Activated T-helper 1 cell treated with Interleukin-2 at 50 U/mL for 16 hours (primary cell): Measurements from ENCODE around the gene BHLHE41.

Source experiments
- DNase-seq: peaks from one replicate; pipeline ENCODE4 v3.0.0-alpha.2; 2020; ENCODE audit warnings: low read depth

BHLHE41 gene

DNA sequence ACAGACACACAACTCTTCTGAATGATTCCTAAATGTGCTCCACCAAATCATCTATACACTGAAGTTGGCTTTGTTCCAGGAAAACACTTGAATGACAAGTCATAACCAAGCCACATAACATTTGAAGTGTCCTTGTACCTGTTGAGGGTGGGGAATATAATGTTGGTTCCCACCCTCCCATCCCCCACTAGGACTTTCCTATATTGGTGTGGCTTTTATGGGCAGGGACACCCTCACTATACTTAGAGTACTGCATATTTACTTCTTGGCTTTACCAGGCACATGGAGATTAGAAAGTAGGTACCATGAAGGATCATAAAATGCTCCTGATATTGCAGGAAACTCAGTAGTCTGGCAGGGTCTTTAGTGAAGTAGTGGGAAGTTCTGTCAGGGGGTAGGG is 9.7 kb upstream of the BHLHE41 start:
- no peak for DNase-seq

DNA sequence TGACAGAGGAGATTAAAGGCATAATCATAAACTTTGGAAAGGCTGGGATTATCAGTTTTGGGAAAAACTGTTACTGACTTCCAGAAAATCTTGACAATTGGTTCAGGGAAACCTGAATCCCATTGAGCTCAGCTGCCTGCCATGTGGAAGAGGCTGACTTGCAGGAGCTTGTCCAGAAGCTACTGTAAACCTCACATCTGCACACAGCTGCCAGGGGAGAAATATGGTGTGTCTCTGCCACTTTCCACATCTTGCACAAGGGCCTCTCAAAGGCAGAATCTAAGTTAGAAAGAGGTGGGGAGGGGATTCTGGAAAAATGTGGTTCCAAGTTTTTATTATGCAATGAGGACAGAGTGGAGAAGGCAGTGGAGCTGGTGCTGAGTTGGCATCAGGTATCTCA is 8.7 kb upstream of the BHLHE41 start:
- no peak for DNase-seq

- DNase-seq = no peak
Measured at GRCh38 chr12:26132866-26133265, 8.0 kb upstream of the BHLHE41 start.

DNA sequence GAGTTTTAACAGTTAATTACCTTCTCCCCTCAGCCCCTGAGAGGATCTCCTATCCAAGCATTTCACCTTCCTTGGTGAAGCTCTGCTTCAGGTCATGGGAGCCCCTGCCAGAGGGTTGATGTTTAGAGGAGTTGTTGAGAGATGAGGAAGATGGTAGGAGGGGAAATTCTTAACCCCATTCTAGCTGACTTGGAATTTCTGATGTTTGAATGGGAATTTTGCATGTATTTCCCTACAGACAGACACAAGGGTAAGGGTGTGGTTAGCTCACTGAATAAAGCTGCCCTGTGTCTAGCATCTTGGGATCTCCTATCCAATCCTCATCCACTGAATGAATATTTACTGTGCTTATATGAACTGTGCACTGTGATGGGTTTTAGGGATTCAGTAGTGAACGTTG is 7.1 kb upstream of the BHLHE41 start:
- no peak for DNase-seq

DNA sequence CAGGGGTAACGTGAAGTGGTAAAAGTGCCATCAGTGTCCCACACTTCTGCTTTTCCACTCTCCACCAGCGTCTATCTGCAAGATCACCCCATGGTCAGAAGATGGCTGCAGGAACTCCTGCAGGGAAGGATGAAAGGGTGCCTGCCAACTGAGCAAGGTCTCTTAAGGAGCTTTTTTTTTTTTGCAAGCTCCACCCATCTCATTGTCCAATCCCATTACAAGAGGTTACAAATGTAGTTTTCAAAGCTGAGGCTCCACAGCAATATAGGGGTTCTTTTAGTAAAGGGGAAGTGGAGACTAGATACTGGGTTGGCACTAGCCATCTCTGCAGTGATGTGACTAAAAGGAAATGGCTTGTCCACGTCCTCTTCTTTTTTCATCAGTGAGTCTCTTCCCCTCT is 5.9 kb upstream of the BHLHE41 start:
- no peak for DNase-seq

GRCh38 chr12:26128168-26128567 is 3.3 kb upstream of the BHLHE41 start:
- no peak for DNase-seq

GRCh38 chr12:26127404-26127803 is 2.6 kb upstream of the BHLHE41 start:
- DNase-seq = no peak

DNA sequence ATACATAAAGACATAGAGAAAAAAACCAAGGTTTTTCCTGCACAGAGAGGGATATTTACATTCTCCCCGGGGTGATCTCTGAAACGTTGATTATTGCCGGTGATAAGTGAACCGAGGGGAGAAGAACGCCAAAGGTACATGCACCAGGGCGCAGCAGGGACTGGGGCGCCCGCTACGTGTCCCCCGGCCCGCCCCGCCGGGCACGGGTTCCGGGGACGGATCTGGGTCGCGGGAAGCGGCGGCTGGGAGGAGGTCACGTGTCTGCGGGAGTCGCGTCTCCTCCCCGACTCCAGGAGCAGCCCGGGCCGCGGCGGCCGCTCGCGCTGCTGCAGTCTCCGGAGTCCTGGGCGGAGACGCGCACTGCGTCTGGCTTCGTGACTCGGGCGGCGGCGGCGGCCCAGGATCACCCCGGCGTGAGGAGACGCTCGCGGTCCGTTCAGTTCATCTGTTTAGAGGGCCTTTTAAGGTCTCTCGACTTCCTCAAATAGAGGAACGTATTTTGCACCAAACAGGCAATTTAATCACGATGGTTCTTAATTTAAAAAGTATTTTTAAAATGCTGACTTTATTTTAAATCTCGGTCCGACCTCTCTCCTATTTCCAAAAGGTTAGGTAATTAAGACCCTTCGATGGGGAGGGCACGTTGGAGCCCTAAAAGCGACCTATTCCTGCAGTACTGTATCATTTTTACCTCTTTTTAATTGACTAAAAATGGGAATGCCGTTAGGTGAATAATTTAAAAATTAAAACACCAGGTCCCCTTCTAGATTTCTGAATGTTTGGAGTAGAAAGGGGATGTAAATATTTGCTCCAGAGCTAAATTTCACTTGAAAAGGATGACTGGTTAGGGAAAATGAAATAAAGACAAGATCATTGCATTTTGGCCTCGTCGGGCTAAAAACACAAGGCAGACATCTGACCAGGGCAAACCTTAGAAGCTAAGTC is 1.8 kb upstream of the BHLHE41 start:
- DNase-seq = no peak

GRCh38 chr12:26125400-26126339 is 833 bp upstream of the BHLHE41 start:
- DNase-seq = no peak

GRCh38 chr12:26123482-26123980 is 1.3 kb downstream of the BHLHE41 start:
- DNase-seq = no peak

GRCh38 chr12:26122681-26123481 is 2.0 kb downstream of the BHLHE41 start:
- no peak for DNase-seq

DNA sequence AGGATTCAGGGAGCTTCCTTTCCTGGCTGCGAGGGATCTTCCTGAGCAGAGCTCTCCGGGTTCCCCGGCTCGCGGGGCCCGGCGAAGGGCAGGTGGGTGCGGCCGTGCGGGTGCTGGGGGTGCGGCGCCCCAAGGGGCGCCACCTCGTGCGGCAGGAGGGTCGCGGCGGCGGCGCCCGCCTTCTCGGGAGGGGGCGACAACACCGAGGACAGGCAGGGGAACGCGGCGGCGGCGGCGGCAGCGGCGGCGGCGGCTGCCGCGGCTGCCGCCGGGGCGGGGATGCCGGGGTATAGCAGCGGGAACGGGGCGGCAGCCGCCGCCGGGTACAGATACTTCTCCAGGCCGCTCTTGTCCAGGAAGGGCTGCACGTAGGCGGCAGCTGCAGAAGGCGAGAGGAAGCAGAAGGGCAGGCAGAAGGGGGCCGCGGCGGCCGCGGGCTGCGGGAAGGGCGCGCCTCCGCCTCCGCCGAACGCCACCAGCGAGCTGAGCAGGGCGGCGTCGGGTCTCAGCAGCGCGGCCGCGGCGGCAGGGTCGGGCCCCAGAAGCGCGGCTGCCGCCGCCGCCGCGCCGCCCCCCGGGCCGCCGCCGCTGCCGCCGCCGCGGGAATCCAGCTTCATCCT is 2.7 kb downstream of the BHLHE41 start:
- no peak for DNase-seq

DNA sequence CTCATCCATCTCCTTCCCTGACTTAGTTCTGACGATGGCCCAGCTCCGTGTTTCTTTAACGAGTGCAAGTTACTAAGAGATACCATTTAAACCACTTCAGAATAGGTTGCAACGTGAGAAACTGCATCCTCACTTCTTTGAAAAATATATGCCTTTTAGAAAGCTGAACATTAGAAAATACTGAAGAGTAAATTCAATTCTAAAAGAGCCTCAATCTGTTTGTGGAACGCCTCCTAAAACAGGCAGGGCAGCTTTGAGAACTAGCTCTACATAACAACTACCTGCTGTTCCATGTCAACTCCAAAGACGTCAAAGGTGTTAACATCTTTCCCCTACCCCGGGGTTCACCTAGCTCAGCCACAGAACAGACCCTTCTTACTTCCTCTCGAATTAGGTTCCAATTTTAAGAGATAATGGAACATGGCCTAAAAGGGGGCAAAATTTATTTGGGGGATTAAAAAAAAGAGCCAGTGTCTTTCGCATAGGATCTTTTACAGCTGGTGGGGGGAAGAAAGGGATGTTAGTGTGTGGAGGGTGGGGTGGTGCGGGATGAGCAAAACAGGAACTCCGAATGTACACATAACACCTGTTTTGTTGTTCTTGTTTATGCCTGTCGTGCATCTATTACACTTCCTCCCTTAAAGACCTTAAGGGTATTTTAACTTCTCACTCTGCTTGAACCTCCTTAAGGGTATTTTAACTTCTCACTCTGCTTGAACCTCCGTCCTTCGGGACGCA is 3.3 kb downstream of the BHLHE41 start:
- DNase-seq = no peak

DNA sequence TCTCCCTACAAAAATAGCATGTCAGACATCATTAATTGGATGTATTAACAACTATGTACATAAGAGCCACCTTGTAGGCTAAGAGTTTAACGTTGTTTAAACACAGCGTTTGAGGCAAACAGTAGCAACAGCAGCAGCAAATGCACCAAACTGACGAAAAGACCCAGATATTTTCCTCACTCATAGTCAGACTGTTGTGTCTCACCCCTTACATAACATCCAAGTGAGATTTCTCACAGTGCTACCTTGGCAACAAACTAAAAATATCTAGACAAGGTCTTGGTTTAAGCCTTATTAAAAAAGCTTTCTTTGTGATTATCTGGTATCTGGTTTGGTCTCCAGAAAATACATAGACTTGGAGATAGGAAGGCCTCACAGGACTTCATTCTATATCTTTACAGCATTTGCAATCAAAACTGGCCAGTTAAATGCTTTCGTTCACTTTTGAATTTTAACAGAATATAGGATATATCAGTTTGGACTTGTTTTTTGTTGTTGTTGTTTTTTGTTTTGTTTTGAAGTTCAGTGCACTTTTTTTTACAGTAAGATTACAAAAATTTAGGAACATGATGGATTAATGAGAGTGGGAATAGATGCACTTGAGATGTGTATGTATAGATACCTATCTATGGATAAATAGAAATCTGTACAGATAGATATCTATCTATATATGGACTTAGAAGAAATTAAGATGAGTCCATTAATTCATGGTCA is 4.1 kb downstream of the BHLHE41 start:
- DNase-seq = no peak

GRCh38 chr12:26119391-26119989 is 5.3 kb downstream of the BHLHE41 start:
- no peak for DNase-seq

DNA sequence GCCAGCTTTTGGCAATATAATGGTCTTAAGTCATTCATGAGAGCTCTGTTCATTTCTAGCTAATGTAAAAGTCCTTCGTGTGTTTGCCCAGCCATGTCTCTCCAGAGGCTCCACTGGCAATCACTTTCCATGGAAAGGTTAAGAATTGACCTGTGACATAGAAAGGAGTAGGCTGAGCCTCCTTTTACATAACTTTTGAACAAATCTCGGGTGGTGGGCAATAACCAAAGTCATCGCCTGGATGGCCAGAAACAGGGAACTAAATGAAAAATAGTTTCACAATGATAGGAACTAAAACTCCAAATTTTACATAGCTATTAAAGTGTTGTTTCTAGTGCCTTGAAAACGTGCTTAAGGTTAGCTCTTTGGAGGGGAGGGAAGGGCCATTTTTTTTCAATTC is 6.5 kb downstream of the BHLHE41 start:
- DNase-seq = no peak

DNA sequence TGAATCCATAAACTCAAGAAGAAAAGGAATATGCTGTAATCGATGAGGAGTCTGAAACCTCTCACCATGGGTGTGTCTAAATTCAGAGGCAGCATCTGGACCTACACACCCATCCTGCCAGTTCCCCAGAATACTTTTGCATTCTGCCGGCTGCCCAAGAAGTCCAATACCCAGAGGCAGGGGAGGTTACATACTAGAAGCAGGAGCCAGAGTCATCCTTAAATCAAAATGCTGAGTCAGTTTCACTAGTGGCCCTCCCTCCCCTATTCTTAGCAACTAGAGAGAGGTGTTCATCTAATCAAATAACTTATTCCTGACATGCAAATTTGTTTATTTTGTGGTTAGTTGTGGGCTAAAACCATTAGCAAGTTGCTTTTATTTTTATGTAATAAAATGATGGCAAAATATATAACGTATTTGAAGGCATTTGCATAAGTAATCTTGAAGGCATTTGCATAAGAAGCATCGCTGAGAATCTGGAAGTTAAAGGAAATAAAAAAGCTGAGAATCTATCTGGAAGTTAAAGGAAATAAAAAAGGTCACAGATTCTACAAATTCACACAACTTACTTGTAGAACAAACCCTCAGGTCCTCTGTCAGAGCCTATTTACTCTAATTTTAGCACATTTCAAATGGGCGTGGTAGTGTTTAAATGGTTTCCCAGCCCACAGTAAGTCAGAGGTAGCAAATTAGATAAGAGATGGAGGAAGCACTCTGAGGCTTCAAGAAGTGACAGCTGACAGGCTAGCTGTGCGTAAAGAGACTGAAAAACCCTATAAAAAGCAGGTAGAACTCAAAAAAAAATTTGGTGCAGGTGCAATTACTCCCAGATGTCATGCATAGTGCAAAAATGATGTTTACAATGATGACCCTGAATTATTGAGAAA is 7.8 kb downstream of the BHLHE41 start:
- DNase-seq = no peak

- DNase-seq = no peak
Measured at GRCh38 chr12:26114720-26115401, 10.0 kb downstream of the BHLHE41 start.
